Vagina (tissue), 2 donors: ENCODE measurements around the gene COL24A1.

Experiments used
- POLR2A ChIP-seq, 2 donors: fragments of 450-650 bp; IDR thresholded peaks; one replicate each; pipeline ENCODE4 v1.6.1; 2017; ENCODE audit warnings: antibody characterized with exemption in 2 of 2, mild to moderate bottlenecking in 2 of 2, moderate library complexity in 2 of 2
- TF ChIP-seq, protein P1 (sequence below), 3 experiments: fragments of 450-650 bp in 2 of 3; fragments of 200-600 bp in 1 of 3; sonication (generic) in 1 of 3; IDR thresholded peaks; one replicate each; pipeline ENCODE4 v1.5.1; 2017 to 2019; ENCODE audit warnings: antibody characterized with exemption in 3 of 3, mild to moderate bottlenecking in 2 of 3, moderate library complexity in 2 of 3

DNA sequence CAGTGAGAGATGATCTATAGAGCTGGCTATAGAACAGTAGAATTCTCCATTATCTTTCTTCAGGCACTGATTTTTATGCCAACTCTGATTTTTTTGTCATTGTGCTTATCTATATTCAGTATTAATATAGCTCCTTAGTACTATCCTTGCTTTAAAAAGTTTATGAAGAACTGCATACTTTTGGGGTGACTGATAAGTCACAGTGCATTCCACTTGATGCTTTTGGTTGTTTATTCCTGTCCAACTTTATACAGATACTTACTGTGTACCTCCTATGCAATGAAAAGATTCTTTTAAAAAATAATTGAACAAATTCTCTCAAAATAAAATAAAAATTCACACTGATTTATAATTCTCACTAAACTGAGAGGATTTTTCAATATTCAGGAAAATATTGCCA, 71.6 kb downstream of the COL24A1 start:
- TF ChIP-seq POLR2A (IDR thresholded peaks at IDR 0.05) = no peak
- TF ChIP-seq, protein P1, sequence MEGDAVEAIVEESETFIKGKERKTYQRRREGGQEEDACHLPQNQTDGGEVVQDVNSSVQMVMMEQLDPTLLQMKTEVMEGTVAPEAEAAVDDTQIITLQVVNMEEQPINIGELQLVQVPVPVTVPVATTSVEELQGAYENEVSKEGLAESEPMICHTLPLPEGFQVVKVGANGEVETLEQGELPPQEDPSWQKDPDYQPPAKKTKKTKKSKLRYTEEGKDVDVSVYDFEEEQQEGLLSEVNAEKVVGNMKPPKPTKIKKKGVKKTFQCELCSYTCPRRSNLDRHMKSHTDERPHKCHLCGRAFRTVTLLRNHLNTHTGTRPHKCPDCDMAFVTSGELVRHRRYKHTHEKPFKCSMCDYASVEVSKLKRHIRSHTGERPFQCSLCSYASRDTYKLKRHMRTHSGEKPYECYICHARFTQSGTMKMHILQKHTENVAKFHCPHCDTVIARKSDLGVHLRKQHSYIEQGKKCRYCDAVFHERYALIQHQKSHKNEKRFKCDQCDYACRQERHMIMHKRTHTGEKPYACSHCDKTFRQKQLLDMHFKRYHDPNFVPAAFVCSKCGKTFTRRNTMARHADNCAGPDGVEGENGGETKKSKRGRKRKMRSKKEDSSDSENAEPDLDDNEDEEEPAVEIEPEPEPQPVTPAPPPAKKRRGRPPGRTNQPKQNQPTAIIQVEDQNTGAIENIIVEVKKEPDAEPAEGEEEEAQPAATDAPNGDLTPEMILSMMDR (IDR thresholded peaks at IDR 0.05) = no peak
